ENCODE data around the gene SLC11A2. TPM values are rescaled to one million over a fixed set of nuclear protein-coding genes. Genes with fewer than 3 reads are reported as not detected.
"Not testable (repeated sequence)": the region's sequence is repeated elsewhere in the genome, so short reads cannot be mapped to it uniquely, and the experiment has no call there.

SLC11A2 gene
- polyA plus RNA-seq, 12 donors, result 20.0 to 37.3 (median 25.5) TPM; not detected in 1

- no peak for DNase-seq
Observed at GRCh38 chr12:50992819-50993218, 33.4 kb downstream of the SLC11A2 start.

GRCh38 chr12:50991291-50991690, 34.9 kb downstream of the SLC11A2 start:
- no peak for DNase-seq

GRCh38 chr12:50990791-50991190, 35.4 kb downstream of the SLC11A2 start:
- DNase-seq, result no peak

GRCh38 chr12:50990147-50990727, 35.9 kb downstream of the SLC11A2 start:
- DNase-seq, result no peak

GRCh38 chr12:50988871-50989270, 37.3 kb downstream of the SLC11A2 start:
- DNase-seq, result no peak

- no peak for DNase-seq
Observed at GRCh38 chr12:50988051-50988450, 38.1 kb downstream of the SLC11A2 start.

GRCh38 chr12:50986966-50987737, 39.0 kb downstream of the SLC11A2 start:
- peak; percentile 73 for DNase-seq

GRCh38 chr12:50985322-50985721, 40.9 kb downstream of the SLC11A2 start:
- peak; percentile 78 for DNase-seq

- DNase-seq, result no peak
Observed at GRCh38 chr12:50984586-50985298, 41.4 kb downstream of the SLC11A2 start.

- DNase-seq, result no peak
Observed at GRCh38 chr12:50981319-50982239, 44.6 kb downstream of the SLC11A2 start.

GRCh38 chr12:50980545-50980944, 45.6 kb downstream of the SLC11A2 start:
- no peak for DNase-seq

- DNase-seq, result no peak
Observed at GRCh38 chr12:50979369-50980052, 46.7 kb downstream of the SLC11A2 start.

- no peak for DNase-seq
Observed at GRCh38 chr12:50971946-50972345, 54.2 kb downstream of the SLC11A2 start.

- DNase-seq, result no peak
Observed at GRCh38 chr12:50964432-50964831, 61.8 kb downstream of the SLC11A2 start.

GRCh38 chr12:50961708-50962107, 64.5 kb downstream of the SLC11A2 start:
- no peak for DNase-seq

- no peak for DNase-seq
Observed at GRCh38 chr12:50960130-50960529, 66.1 kb downstream of the SLC11A2 start.

- DNase-seq, result no peak
Observed at GRCh38 chr12:50955697-50956096, 70.5 kb downstream of the SLC11A2 start.

- DNase-seq, result no peak
Observed at GRCh38 chr12:50955288-50955687, 70.9 kb downstream of the SLC11A2 start.

- not testable (repeated sequence) for DNase-seq
Observed at GRCh38 chr12:50954789-50955188, 71.4 kb downstream of the SLC11A2 start.

- DNase-seq, result no peak
Observed at GRCh38 chr12:50953047-50953446, 73.1 kb downstream of the SLC11A2 start.

GRCh38 chr12:50952510-50952909, 73.7 kb downstream of the SLC11A2 start, which contains the start of gene HIGD1C:
HIGD1C (plus strand) TSS chr12:50952544; CDS start chr12:50953999, 1,455 bp downstream.
- no peak for DNase-seq

All from muscle of arm (tissue), 12 donors.